ENCODE measurements around the gene GAL3ST3.
A peak's percentile ranks its signal among the peaks of the same experiment; 100 is the strongest.

Gene GAL3ST3

DNA sequence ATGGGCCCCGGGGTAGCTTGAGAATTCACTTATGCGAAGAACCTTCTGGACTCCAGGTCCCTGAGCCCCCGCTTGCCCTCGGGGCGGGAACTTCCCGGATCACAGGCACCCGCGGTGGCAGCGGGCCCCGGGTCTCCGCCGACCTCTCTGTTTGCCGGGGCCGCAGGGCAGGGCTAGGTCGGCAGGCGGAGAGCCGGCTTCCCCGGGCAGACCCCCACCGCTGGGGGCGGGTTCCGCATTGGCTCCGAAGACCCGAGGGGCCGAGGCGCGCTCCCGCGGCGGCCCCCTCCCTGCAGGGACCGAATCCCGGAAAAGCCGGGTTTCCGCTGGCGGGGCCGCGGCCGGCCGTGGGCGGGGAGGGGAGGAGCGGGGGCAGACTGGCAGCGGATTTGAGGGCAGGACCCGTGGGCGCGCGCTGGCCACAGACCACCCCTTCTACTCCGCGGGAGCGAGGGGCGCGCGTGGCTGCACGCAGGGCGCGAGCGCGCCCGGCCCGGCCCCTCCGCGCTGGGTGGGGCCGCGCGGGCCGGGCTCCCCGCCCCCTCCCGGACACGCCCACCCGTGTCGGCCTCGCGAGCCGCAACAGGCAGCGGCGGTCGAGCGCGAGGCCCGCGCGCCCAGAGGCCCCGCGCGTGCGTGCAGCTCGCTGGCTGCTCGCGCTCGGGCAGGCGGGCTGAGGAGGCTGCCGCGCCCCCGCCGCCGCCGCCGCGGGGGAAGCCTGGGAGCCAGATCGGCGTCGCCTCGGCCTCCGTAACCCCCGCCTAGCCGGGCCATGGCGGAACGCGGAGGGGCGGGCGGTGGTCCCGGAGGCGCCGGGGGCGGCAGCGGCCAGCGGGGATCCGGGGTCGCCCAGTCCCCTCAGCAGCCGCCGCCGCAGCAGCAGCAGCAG lies 21.0 kb upstream of the GAL3ST3 start, which contains the start of gene PACS1:
Gene PACS1, plus strand, starts transcription at position 558 of the 889 bp plus-strand sequence. Its CDS starts 215 bp downstream, at position 773.
- DNase-seq (ENCODE audit: low read depth): peak; percentile 70

- DNase-seq (ENCODE audit: low read depth): peak; percentile 57
These were observed 20.2 kb upstream of the GAL3ST3 start for GRCh38 chr11:66068923-66069714.

DNA sequence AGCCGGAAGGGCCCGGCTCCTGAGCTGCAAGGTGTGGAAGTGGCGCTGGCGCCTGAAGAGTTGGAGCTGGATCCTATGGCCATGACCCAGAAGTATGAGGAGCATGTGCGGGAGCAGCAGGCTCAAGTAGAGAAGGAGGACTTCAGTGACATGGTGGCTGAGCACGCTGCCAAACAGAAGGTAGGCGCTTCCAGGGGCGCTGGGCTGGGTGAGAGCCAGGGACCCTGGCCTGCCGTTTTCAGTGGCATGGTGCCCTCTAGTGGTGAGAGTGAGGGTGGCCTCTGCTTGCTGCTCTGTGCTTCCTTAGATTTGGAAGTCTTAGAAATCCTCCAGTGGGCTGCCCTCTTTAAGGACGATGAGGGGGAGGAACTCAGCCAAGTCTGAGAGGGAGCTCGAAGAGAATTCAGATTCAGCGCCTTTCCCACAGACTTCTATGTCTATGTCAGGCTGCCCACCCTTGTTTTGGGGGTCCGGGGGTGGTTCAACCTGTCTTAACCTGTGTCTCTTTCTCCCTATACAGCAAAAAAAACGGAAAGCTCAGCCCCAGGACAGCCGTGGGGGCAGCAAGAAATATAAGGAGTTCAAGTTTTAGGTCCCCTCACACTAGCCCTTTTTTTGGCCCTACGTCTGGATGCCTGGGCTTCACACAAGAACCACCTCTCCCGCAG lies 19.3 kb upstream of the GAL3ST3 start:
- peak; percentile 44 for DNase-seq (ENCODE audit: low read depth)

GRCh38 chr11:66067640-66068039 lies 18.7 kb upstream of the GAL3ST3 start:
- no peak for DNase-seq (ENCODE audit: low read depth)

DNA sequence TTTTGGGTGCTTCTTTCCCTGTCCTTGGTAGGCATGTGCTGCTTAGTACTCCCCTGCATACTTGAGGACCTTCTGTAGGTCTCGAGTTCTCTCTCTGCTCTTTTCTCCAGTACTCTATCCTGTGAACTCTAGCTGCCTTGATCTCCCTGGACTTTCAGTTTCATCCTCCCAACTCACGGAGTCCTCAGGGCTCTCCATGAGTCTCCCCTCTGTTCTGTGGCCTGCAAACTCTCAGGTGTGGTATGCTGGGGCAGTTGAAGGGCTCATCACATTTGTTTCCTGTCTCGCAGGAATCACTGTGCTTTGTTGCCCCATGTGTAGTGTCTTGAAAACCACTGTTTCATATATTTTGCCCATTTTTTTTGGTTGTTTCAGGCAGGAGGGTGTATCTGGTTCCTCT lies 17.8 kb upstream of the GAL3ST3 start:
- no peak for DNase-seq (ENCODE audit: low read depth)

GRCh38 chr11:66064571-66064970 lies 15.6 kb upstream of the GAL3ST3 start:
- no peak for DNase-seq (ENCODE audit: low read depth)

DNA sequence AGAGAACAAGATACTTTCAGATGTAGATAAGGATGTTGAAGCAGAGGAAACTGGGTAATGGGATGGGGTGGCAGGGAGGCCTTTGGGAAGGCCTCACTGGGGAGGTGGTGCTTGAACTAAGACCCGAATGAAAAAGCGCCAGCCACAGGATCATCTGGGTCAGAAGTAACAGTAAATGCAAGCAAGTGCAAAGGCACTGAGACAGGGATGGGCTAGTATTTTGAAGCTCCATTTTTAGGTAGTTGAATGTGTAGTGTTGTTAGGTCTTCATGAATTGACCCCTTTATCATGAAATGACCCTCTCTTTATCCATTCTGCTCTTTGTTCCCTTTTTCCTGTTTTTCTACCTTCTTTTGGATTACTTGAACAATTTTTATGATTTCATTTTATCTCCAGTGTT lies 14.9 kb upstream of the GAL3ST3 start:
- DNase-seq (ENCODE audit: low read depth): no peak

DNA sequence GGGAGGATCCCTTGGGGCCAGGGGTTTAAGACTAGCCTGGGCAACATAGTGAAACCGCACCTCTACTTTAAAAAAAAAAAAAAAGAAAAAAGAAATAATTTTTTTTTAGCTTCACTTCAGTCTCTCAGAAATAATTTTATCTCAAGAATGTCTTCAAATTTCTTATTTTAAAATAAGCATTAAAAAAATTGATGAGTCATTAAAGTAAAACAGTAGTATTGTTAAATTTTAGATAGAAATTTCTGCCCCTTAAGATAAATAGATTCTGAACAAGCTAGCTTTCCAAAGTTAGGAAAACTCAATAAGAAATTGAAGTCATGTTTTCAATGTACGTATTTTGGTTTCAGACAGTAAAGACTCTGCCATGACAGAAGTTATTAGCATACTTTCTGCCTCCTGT lies 13.4 kb upstream of the GAL3ST3 start:
- DNase-seq (ENCODE audit: low read depth): no peak

DNA sequence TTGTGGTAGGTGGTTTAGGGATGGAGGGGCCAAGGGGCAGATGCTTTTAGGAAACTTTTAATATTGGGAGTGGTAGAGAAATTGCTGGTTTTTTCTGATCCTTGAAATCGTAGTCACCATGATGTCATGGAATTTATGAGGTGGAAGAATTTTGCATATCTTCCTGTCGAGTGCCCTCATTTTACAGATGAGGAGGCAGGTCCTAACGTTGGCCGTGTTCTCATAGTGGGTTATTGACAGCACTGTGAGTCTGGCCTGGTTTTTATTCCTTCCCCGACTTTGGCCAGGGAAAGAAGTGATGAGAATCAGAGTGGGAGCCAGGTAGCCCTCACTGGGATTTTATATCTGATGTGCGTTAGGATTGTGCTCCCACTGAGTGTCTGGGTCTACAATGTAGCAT lies 12.3 kb upstream of the GAL3ST3 start:
- DNase-seq (ENCODE audit: low read depth): no peak

DNA sequence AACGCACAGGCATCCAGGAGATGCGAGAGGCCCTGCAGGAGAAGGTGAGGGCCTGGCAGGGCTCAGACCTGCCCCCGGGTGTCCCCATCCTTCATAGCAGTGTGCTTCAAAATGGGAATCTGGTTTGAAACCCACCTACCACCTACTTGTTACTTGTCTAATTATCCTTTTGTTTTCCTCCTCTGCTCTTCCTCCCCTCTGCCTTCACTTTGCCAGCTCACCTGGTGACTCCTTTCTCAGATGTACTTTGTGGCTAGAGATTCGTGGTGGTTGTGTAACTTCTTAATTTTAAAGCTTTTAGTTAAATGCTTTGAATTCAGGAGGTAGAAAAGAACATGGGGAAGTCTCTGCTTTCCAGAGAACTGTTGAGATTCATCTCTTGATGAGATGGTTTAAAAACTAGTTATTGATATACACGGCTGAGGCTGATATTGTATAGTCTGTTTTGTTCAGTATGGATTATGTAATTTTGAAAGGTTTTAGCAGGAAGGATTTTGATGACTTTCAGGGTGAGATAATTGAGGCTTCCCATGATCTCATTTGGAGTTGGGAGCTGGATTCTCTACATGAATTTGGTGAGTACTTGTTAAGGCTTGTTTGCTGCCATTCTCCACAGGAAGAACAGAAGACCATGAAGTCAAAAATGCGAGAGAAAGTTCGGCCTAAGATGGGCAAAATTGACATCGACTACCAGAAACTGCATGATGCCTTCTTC lies 11.2 kb upstream of the GAL3ST3 start:
- DNase-seq (ENCODE audit: low read depth): no peak

GRCh38 chr11:66056501-66056900 lies 7.5 kb upstream of the GAL3ST3 start:
- no peak for DNase-seq (ENCODE audit: low read depth)

DNA sequence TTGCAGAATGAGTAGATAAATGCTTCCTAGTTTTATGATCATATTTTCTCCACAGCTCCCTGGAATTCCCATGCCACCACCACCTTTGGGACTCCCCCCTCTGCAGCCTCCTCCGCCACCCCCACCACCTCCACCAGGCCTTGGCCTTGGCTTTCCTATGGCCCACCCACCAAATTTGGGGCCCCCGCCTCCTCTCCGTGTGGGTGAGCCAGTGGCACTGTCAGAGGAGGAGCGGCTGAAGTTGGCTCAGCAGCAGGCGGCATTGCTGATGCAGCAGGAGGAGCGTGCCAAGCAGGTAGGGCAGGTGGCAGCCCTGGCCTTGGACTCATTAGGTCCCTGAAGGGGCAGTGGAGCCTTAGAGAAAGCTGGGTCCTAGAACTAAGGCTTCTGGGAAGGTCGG lies 6.1 kb upstream of the GAL3ST3 start:
- no peak for DNase-seq (ENCODE audit: low read depth)

- no peak for DNase-seq (ENCODE audit: low read depth)
These were observed 3.7 kb upstream of the GAL3ST3 start for GRCh38 chr11:66052664-66052982.

DNA sequence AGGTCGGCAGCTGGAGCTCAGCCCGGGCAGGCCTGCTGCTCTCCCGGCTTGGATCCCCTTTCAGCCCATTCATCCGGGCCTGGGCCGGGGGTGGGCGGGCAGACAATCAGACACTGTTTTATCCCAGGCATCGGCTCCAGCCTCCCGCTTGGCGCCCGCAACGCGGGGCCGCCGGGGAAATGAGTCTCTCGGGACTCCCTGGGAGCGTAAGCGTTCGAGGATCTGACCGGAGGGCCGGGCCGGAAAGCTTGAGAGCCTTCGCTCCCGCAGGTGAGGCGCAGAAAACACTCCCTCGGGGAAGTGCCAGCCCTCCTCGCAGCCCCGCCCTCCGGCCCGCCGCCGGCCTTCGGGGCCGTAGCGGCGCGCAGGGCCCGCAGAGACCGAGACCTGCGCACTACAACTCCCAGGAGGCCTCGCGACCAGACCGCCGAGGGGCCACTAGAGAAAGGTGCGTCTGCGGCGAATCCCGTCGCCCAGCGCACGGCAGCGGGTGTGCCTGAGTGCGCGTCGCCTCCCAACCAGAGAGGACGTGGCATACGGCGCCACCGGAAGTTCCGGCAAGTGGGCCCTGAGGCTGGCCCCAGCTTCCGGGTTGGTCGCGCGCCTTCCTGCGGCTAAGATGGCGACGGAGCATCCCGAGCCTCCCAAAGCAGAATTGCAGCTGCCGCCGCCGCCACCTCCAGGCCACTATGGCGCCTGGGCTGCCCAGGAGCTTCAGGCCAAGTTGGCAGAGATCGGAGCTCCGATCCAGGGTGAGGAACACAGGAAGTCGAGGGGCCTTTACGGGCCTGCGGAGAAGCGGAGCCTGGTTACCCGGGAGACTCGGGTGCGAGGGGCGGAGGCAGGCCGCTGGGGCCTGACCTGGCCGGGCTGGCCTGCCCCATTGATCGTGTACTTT lies 3.1 kb upstream of the GAL3ST3 start, which contains the start of gene SF3B2:
Gene SF3B2, plus strand, starts transcription at position 599 of the 898 bp plus-strand sequence. Its CDS starts 21 bp downstream, at position 620.
- peak; percentile 92 for DNase-seq (ENCODE audit: low read depth)

- no peak for DNase-seq (ENCODE audit: low read depth)
These were observed 2.4 kb upstream of the GAL3ST3 start for GRCh38 chr11:66051371-66051765.

GRCh38 chr11:66050581-66051231 lies 1.7 kb upstream of the GAL3ST3 start:
- no peak for DNase-seq (ENCODE audit: low read depth)

- DNase-seq (ENCODE audit: low read depth): no peak
These were observed 1.2 kb downstream of the GAL3ST3 start for GRCh38 chr11:66047541-66048365.

DNA sequence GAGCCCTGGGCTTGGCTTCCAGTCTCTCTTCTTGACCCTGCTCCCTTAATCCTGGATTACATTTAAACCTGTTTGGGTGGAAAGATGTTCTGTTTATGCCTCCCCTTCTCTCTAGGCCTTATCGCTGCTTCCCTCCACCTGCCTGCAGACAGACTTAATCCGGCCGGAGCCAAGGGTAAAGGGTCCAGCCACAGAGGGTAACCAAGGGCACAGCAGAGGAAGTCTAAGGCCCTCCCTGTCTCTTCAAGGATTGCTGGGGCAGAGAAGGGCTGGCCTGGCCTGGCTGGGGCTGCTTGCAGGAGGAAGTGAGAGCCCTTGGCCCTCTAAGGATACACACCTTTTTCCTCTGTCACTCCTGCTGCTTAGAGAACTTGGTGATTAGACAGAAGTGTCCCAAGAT lies 2.1 kb downstream of the GAL3ST3 start:
- no peak for DNase-seq (ENCODE audit: low read depth)

- DNase-seq (ENCODE audit: low read depth): peak; percentile 45
These were observed 3.8 kb downstream of the GAL3ST3 start for GRCh38 chr11:66045177-66045639.

Data from stromal cell of bone marrow (primary cell).